Measurements from ENCODE around the gene NAA38.

Gene NAA38

DNA sequence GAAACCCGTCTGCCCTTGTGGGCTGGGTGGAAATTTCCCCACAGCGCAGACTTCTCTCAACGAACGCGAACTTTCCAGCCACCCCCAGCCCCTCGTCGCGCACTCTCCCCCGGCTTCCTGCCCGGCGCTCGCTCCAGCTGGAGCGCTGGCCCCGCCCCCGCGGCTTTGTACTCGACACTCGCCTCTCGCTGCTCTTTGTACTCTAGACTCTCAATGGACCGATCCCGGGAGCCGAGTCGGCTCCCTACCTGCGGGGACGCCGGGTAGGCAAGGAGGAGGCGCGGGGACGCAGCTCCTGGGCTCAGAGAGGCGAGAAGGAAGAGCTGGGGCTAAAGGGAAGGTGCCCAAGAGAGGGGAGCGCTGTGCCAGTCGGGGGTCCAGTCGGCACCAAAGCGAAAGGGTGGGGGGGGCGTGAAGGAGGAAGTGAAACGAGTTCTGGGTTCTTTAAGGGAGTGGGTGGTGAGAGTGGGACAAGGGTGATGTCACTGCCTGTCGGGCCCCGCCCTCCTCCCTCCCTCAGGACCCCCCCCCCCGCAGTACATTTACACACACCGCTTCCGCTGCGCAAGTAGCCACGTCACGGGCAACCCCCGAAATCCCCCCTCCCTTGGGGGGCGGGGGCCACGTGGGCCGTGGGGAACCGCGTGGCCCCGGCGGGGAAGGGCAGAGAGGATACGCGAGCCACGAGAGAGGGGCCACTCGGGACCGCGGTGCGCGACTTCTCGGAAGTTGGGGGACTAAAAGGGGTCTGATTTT lies 13.6 kb downstream of the NAA38 start (continued):
- TF ChIP-seq ZNF302 (tag by site-specific recombination; IDR thresholded peaks at IDR 0.05; ENCODE audit: low read depth) (no peak), ZBTB26 (tag by site-specific recombination; optimal IDR thresholded peaks at IDR 0.05) (peak; percentile 76), ZBTB6 (tag by site-specific recombination; IDR thresholded peaks at IDR 0.05) (peak; percentile 49; the same call in 1 of the 2 replicates), ZBTB48 (tag by site-specific recombination; IDR thresholded peaks at IDR 0.05) (no peak), ZBTB11 (tag by site-specific recombination; conservative IDR thresholded peaks at IDR 0.05; ENCODE audit: low read depth) (peak; percentile 45), WT1 (tag by site-specific recombination; IDR thresholded peaks at IDR 0.05) (no peak; the same call in none of the 2 replicates), ZNF623 (tag by site-specific recombination; IDR thresholded peaks at IDR 0.05) (no peak), GLIS2 (tag by site-specific recombination; IDR thresholded peaks at IDR 0.05) (peak; percentile 62), ZNF449 (tag by site-specific recombination; IDR thresholded peaks at IDR 0.05) (no peak; the same call in 1 of the 2 replicates), ZNF214 (tag by site-specific recombination; IDR thresholded peaks at IDR 0.05; ENCODE audit: borderline replicate concordance) (no peak), ZNF639 (tag by site-specific recombination; IDR thresholded peaks at IDR 0.05) (0 out of 2 replicates have a peak, but pooled peaks have one; percentile 17), ZNF37A (tag by site-specific recombination; IDR thresholded peaks at IDR 0.05) (no peak), ZSCAN23 (tag by site-specific recombination; IDR thresholded peaks at IDR 0.05) (no peak), ZNF707 (tag by site-specific recombination; IDR thresholded peaks at IDR 0.05) (no peak), ZNF514 (tag by site-specific recombination; IDR thresholded peaks at IDR 0.05) (no peak), CTCF (tag by site-specific recombination; IDR thresholded peaks at IDR 0.05) (no peak), ZNF341 (tag by site-specific recombination; IDR thresholded peaks at IDR 0.05; ENCODE audit: low read depth) (peak; percentile 76), KLF9 (tag by site-specific recombination; IDR thresholded peaks at IDR 0.05; ENCODE audit: low read depth) (peak; percentile 84), ZNF274 (IDR thresholded peaks at IDR 0.05; ENCODE audit: low read length) (no peak), ZNF274 (tag by site-specific recombination; IDR thresholded peaks at IDR 0.05; ENCODE audit: borderline replicate concordance) (no peak), ZNF777 (tag by site-specific recombination; IDR thresholded peaks at IDR 0.05; ENCODE audit: borderline replicate concordance) (no peak), ZNF132 (tag by site-specific recombination; IDR thresholded peaks at IDR 0.05; ENCODE audit: borderline replicate concordance) (no peak)
- TF ChIP-seq, protein P1, sequence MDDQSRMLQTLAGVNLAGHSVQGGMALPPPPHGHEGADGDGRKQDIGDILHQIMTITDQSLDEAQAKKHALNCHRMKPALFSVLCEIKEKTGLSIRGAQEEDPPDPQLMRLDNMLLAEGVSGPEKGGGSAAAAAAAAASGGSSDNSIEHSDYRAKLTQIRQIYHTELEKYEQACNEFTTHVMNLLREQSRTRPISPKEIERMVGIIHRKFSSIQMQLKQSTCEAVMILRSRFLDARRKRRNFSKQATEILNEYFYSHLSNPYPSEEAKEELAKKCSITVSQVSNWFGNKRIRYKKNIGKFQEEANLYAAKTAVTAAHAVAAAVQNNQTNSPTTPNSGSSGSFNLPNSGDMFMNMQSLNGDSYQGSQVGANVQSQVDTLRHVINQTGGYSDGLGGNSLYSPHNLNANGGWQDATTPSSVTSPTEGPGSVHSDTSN (CRISPR knock-in tag; IDR thresholded peaks at IDR 0.05): no peak
- TF ChIP-seq, protein P2, sequence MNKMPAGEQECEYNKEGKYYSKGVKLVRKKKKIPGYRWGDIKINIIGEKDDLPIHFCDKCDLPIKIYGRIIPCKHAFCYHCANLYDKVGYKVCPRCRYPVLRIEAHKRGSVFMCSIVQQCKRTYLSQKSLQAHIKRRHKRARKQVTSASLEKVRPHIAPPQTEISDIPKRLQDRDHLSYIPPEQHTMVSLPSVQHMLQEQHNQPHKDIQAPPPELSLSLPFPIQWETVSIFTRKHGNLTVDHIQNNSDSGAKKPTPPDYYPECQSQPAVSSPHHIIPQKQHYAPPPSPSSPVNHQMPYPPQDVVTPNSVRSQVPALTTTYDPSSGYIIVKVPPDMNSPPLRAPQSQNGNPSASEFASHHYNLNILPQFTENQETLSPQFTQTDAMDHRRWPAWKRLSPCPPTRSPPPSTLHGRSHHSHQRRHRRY (tag by site-specific recombination; IDR thresholded peaks at IDR 0.05): no peak

Measured in HEK293 (cell line).